Measurements from ENCODE around the gene KRT13.

DNA sequence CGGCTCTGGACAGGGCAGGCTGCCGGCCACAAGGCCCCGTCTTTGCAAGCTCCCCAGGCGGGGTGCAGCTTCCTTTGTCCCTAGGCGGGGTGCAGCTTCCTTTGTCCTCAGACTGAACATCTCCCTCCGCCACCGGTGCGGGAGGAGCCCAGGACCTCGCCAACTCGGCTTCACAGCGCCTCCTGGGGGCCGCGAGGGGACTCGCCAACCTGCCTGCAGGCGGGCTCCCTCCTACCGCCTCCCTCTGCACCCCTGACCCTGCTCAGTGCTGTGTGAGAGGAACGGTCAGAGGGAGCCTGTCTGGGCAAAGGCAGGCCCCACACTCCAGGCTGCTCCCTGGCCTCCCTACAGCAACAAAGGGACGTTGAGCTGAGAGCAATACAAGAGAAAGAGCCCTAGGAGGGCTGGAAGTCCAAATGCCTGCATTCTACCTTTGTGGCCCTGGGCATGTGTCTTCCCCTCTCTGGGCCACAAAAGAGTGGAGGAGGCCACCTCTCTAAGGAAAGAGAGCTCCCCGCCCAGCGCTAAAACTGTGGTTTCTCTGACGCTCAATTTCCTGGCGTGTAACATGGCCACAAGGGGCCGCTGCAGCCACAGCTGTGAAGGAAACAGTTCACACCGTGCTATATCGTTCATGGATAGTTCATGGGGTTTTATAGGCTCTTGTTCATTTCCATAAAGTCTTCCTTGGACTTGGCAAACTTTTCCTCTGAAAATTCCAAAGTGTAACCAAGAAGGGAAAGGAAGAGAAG is 43.6 kb upstream of the KRT13 start:
- TF ChIP-seq, protein P1, sequence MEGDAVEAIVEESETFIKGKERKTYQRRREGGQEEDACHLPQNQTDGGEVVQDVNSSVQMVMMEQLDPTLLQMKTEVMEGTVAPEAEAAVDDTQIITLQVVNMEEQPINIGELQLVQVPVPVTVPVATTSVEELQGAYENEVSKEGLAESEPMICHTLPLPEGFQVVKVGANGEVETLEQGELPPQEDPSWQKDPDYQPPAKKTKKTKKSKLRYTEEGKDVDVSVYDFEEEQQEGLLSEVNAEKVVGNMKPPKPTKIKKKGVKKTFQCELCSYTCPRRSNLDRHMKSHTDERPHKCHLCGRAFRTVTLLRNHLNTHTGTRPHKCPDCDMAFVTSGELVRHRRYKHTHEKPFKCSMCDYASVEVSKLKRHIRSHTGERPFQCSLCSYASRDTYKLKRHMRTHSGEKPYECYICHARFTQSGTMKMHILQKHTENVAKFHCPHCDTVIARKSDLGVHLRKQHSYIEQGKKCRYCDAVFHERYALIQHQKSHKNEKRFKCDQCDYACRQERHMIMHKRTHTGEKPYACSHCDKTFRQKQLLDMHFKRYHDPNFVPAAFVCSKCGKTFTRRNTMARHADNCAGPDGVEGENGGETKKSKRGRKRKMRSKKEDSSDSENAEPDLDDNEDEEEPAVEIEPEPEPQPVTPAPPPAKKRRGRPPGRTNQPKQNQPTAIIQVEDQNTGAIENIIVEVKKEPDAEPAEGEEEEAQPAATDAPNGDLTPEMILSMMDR (IDR thresholded peaks at IDR 0.05; ENCODE audit: poor library complexity, severe bottlenecking) = peak; percentile 92
- TF ChIP-seq EZH2 (IDR thresholded peaks at IDR 0.05; ENCODE audit: borderline replicate concordance, insufficient read depth, low read length, poor library complexity, severe bottlenecking) (no peak), POLR2AphosphoS5 (IDR thresholded peaks at IDR 0.05) (no peak), EP300 (conservative IDR thresholded peaks at IDR 0.05; ENCODE audit: poor library complexity, severe bottlenecking) (no peak), TAF1 (IDR thresholded peaks at IDR 0.05; ENCODE audit: low read depth) (no peak), SMC3 (conservative IDR thresholded peaks at IDR 0.05; ENCODE audit: poor library complexity) (peak; percentile 84)
- TF ChIP-seq, protein P2, sequence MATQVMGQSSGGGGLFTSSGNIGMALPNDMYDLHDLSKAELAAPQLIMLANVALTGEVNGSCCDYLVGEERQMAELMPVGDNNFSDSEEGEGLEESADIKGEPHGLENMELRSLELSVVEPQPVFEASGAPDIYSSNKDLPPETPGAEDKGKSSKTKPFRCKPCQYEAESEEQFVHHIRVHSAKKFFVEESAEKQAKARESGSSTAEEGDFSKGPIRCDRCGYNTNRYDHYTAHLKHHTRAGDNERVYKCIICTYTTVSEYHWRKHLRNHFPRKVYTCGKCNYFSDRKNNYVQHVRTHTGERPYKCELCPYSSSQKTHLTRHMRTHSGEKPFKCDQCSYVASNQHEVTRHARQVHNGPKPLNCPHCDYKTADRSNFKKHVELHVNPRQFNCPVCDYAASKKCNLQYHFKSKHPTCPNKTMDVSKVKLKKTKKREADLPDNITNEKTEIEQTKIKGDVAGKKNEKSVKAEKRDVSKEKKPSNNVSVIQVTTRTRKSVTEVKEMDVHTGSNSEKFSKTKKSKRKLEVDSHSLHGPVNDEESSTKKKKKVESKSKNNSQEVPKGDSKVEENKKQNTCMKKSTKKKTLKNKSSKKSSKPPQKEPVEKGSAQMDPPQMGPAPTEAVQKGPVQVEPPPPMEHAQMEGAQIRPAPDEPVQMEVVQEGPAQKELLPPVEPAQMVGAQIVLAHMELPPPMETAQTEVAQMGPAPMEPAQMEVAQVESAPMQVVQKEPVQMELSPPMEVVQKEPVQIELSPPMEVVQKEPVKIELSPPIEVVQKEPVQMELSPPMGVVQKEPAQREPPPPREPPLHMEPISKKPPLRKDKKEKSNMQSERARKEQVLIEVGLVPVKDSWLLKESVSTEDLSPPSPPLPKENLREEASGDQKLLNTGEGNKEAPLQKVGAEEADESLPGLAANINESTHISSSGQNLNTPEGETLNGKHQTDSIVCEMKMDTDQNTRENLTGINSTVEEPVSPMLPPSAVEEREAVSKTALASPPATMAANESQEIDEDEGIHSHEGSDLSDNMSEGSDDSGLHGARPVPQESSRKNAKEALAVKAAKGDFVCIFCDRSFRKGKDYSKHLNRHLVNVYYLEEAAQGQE (IDR thresholded peaks at IDR 0.05; ENCODE audit: borderline replicate concordance) = no peak

All from neural cell (in vitro differentiated cells).